GM23248 (cell line): ENCODE results near the gene ZCCHC24. TPM values are rescaled to one million over a fixed set of nuclear protein-coding genes. Genes with fewer than 3 reads are reported as not detected.
"Not testable (repeated sequence)": the region's sequence is repeated elsewhere in the genome, so short reads cannot be mapped to it uniquely, and the experiment has no call there.

ENCODE experiments used
- DNase-seq: peaks from one replicate; pipeline ENCODE4 v3.0.0-alpha.2; 2015
- H2AFZ ChIP-seq: fragments of 200-600 bp; sonication (generic); 2 replicates; pipeline ENCODE4 v1.6.1; 2016; ENCODE audit warnings: antibody characterized with exemption
- H3F3A ChIP-seq: fragments of 200-600 bp; sonication (generic); 2 replicates; pipeline ENCODE4 v1.6.1; 2016; ENCODE audit warnings: mild to moderate bottlenecking, antibody characterized with exemption, mixed run types; ENCODE audit not compliant: insufficient read depth
- H3K27ac ChIP-seq: fragments of 200-600 bp; sonication (generic); 2 replicates; pipeline ENCODE4 v1.5.1; 2016; ENCODE audit warnings: mild to moderate bottlenecking
- H3K27me3 ChIP-seq: fragments of 200-600 bp; sonication (generic); replicated peaks from 2 replicates; pipeline ENCODE4 v1.6.1; 2016; ENCODE audit warnings: mild to moderate bottlenecking; ENCODE audit not compliant: insufficient read depth
- H3K36me3 ChIP-seq: fragments of 200-600 bp; sonication (generic); 2 replicates; pipeline ENCODE4 v1.6.1; 2016; ENCODE audit warnings: low read depth, mild to moderate bottlenecking
- H3K4me1 ChIP-seq: fragments of 200-600 bp; sonication (generic); 2 replicates; pipeline ENCODE4 v1.6.1; 2016; ENCODE audit warnings: mild to moderate bottlenecking; ENCODE audit not compliant: insufficient read depth
- H3K4me2 ChIP-seq: fragments of 200-600 bp; sonication (generic); one replicate; pipeline ENCODE4 v1.6.1; 2016; ENCODE audit warnings: mild to moderate bottlenecking; ENCODE audit not compliant: unreplicated experiment
- H3K4me3 ChIP-seq: fragments of 200-600 bp; sonication (generic); 2 replicates; pipeline ENCODE4 v1.5.1; 2016; ENCODE audit warnings: mild to moderate bottlenecking
- H3K79me2 ChIP-seq: fragments of 200-600 bp; sonication (generic); 2 replicates; pipeline ENCODE4 v1.6.1; 2016; ENCODE audit warnings: mild to moderate bottlenecking; ENCODE audit not compliant: insufficient read depth
- H3K9ac ChIP-seq: fragments of 200-600 bp; sonication (generic); 2 replicates; pipeline ENCODE4 v1.6.1; 2016; ENCODE audit warnings: mild to moderate bottlenecking
- H3K9me2 ChIP-seq: fragments of 200-600 bp; sonication (generic); 2 replicates; pipeline ENCODE4 v1.6.1; 2016; ENCODE audit warnings: mixed run types, mild to moderate bottlenecking, moderate library complexity; ENCODE audit not compliant: insufficient read depth
- H3K9me3 ChIP-seq: fragments of 200-600 bp; sonication (generic); one replicate; pipeline ENCODE4 v1.6.1; 2017; ENCODE audit warnings: low read depth
- H4K20me1 ChIP-seq: fragments of 200-600 bp; sonication (generic); 2 replicates; pipeline ENCODE4 v1.6.0; 2016; ENCODE audit not compliant: insufficient read depth
- EZH2 ChIP-seq: fragments of 200-600 bp; sonication (generic); IDR thresholded peaks from 2 replicates; pipeline ENCODE4 v1.6.1; 2018; ENCODE audit warnings: antibody characterized with exemption, mild to moderate bottlenecking; ENCODE audit not compliant: insufficient read depth, poor library complexity, severe bottlenecking
- EZH2phosphoT487 ChIP-seq: fragments of 200-600 bp; sonication (generic); IDR thresholded peaks from 2 replicates; pipeline ENCODE4 v1.6.1; 2018; ENCODE audit warnings: antibody characterized with exemption, moderate library complexity, mild to moderate bottlenecking, low read depth; ENCODE audit not compliant: insufficient read depth
- WGBS, 2 experiments: methylation state at CpG; one replicate each; pipeline ENCODE4 v1.1.6; 2015 to 2017; ENCODE audit warnings: low lambda C conversion rate in 2 of 2, low coverage in 1 of 2; ENCODE audit errors: missing lambda C conversion rate in 2 of 2; 5-methylcytosine and 5-hydroxymethylcytosine counted together
- in situ Hi-C: fragments of 300-500 bp; cut with MboI; formaldehyde crosslinking; loops from 2 replicates; pipeline ENCODE4 v1.15.0; 2020
- polyA plus RNA-seq: library from polyadenylated mRNA; unstranded; fragments of >200 nt; fragmentation: Nextera tagmentation; extraction: Ambion mirVana; gene quantifications from 2 replicates; pipeline ENCODE4 v1.2.1, GENCODE V29; 2016
- total RNA-seq: library from RNA; depleted of rRNA; stranded (reverse); fragments of >200 nt; shearing (Covaris generic); gene quantifications from 2 replicates; pipeline ENCODE4 v1.2.3, GENCODE V29; 2014; rRNA removed

The ZCCHC24 gene
- total and polyA plus RNA-seq, 2 experiments from 2014 or later = 29.3 to 30.3 TPM

DNA sequence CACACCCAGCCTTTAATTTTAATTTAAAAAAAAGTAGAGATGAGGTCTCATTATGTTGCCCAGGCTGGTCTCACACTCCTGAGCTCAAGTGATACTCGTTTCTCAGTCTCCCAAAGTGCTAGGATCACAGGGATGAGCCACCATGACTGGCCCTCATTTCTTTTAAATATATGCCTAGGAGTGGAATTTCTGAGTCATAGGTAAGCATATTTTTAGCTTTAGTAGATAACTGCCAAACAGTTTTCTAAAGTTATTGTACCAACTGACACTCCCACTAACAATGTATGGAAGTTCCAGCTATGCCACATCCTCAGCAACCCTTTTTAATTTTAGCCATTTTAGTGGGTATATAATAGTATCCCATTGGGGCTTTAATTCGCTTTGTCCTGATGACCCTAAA is 111.9 kb downstream of the ZCCHC24 start:
- Histone ChIP-seq H3K79me2 (no peaks in the 10 kb centered on the region), H3K9me2 (no peaks in the 10 kb centered on the region), H3K27me3 (no peaks in the 10 kb centered on the region), H3K9me3 (no peaks in the 10 kb centered on the region), H3K4me1 (peaks cover 23% of the 10 kb centered on the region), H2AFZ (peak overlapping the region; percentile 27; the same call in 1 of the 2 replicates), H3F3A (peaks cover 11% of the 10 kb centered on the region), H4K20me1 (no peaks in the 10 kb centered on the region), H3K9ac (peak overlapping the region; percentile 44), H3K4me2 (peak overlapping the region; percentile 20), H3K4me3 (no peak overlapping the region), H3K27ac (peak overlapping the region; percentile 89), H3K36me3 (no peaks in the 10 kb centered on the region)
- TF ChIP-seq EZH2 (no peak), EZH2phosphoT487 (no peak)
- in situ Hi-C loops = no loop called here
- 27 to 28% methylated on average over 2 of the region's 2 CpGs for WGBS, 2 experiments
- DNase-seq = peak; percentile 94

DNA sequence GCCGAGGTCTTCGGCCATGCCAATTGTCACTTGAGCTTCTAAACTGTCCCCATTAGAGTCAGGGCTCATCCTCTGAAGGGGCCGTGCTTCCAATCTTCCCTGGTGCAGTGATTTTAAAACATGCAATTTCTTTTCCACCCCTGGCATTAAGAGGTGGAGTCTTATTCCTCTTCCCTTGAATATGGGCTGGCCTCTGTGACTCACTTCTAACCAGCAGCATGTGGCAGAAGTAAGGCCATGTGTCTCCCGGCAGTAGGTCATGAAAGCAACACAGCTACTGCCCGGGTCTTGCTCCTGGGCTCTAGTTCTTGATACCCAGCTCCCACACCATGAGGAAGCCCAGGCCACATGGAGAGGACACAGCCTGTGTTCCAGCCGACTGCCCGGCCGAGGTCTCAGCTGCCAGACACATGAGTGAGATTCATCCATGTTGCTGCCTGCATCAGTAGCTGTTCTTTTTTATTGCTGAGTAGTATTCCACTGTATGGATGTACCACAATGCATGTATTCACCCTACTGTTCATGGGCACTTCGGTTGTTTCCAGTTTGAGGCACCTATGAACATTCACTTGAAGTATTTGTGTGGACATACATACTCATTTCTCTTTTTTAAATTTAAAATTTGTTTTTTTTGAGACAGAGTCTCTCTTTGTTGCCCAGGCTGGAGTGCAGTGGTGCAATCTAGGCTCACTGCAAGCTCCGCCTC is 112.7 kb downstream of the ZCCHC24 start:
- H3K9me3 ChIP-seq, H3K27me3 ChIP-seq, H3K4me2 ChIP-seq, DNase-seq, H3K4me3 ChIP-seq, in situ Hi-C loops, H4K20me1 ChIP-seq, H3K79me2 ChIP-seq, H2AFZ ChIP-seq, H3K36me3 ChIP-seq, H3K9me2 ChIP-seq: not testable (repeated sequence)
- peak overlapping the region; percentile 44 for H3K9ac ChIP-seq
- WGBS, 2 experiments = 77 to 78% methylated on average over 2 of the region's 10 CpGs
- H3F3A ChIP-seq = peaks cover 11% of the 10 kb centered on the region
- peaks cover 23% of the 10 kb centered on the region for H3K4me1 ChIP-seq
- H3K27ac ChIP-seq = peak overlapping the region; percentile 89

Other genes starting within 250 kb of the ZCCHC24 start
- 18.7 and 24.6 TPM in 2 replicates for gene PPIF, start 98.2 kb downstream of the ZCCHC24 start, total RNA-seq
- 45.5 and 50.8 TPM in 2 replicates for gene PPIF, start 98.2 kb downstream of the ZCCHC24 start, polyA plus RNA-seq
- gene EIF5AL1, start 66.9 kb upstream of the ZCCHC24 start, total RNA-seq = 0.63 and 0.65 TPM in 2 replicates
- 5.9 and 6.1 TPM in 2 replicates for gene EIF5AL1, start 66.9 kb upstream of the ZCCHC24 start, polyA plus RNA-seq
- gene SFTPA2, start 114.8 kb upstream of the ZCCHC24 start, total RNA-seq = not detected in 2 replicates
- gene SFTPA2, start 114.8 kb upstream of the ZCCHC24 start, polyA plus RNA-seq = not detected in 2 replicates
- gene SFTPA1, start 165.3 kb upstream of the ZCCHC24 start, total RNA-seq = not detected in 2 replicates
- gene SFTPA1, start 165.3 kb upstream of the ZCCHC24 start, polyA plus RNA-seq = not detected in 2 replicates